IMR-90 (cell line): ENCODE data around the gene MSH4. TPM values are rescaled to one million over a fixed set of nuclear protein-coding genes. Genes with fewer than 3 reads are reported as not detected.
"Not testable (repeated sequence)": the region's sequence is repeated elsewhere in the genome, so short reads cannot be mapped to it uniquely, and the experiment has no call there.

Experiments
- ATAC-seq: fragments of 200-7000 bp; cut with Tn5 transposase; 2 replicates; pipeline ENCODE4 v1.9.1; 2020; ENCODE audit warnings: low read depth, mild to moderate bottlenecking, moderate library complexity
- BruUV-seq: library from RNA; stranded (reverse); fragments of 400-500 nt; replicated peaks from 2 replicates; lab custom pipeline; 2021; lab: Mats Ljungman, UMichigan
- CTCF ChIA-PET: fragments of 300-600 bp; formaldehyde crosslinking; extraction: SDS; loops from one replicate; lab custom pipeline; 2021; ENCODE audit warnings: antibody characterized with exemption; lab: Yijun Ruan, JAX
- POLR2A ChIA-PET: fragments of 300-600 bp; sonication (Branson Sonifier 250); formaldehyde crosslinking; loops from one replicate; lab custom pipeline; 2022; ENCODE audit warnings: antibody characterized with exemption; ENCODE audit not compliant: unreplicated experiment; lab: Charles Lee
- DNase-seq: peaks from one replicate; pipeline ENCODE4 v3.0.0; 2013
- H2AFZ ChIP-seq: replicated peaks from 2 replicates; pipeline ENCODE3; 2013; ENCODE audit warnings: low read length, mild to moderate bottlenecking; ENCODE audit not compliant: poor library complexity
- H2AK5ac ChIP-seq: 2 replicates; pipeline ENCODE4 v1.6.1; 2013; ENCODE audit warnings: low read depth, low read length, inconsistent platforms
- H2AK9ac ChIP-seq: replicated peaks from 2 replicates; pipeline ENCODE3; 2013; ENCODE audit warnings: mild to moderate bottlenecking, low read depth, low read length, moderate library complexity; ENCODE audit not compliant: poor library complexity
- H2BK120ac ChIP-seq: 2 replicates; pipeline ENCODE4 v1.6.1; 2013; ENCODE audit warnings: low read depth, low read length, inconsistent platforms
- H2BK15ac ChIP-seq: 3 replicates; pipeline ENCODE4 v1.6.1; 2013; ENCODE audit warnings: low read depth, low read length, inconsistent platforms
- H2BK20ac ChIP-seq: 2 replicates; pipeline ENCODE4 v1.6.1; 2013; ENCODE audit warnings: low read depth, mild to moderate bottlenecking, inconsistent platforms, low read length, moderate library complexity
- H2BK5ac ChIP-seq: 2 replicates; pipeline ENCODE4 v1.6.1; 2013; ENCODE audit warnings: mild to moderate bottlenecking, low read depth, low read length, inconsistent platforms; ENCODE audit not compliant: poor library complexity, severe bottlenecking
- H3K14ac ChIP-seq: replicated peaks from 2 replicates; pipeline ENCODE4 v1.6.1; 2013; ENCODE audit warnings: low read depth, low read length, inconsistent platforms
- H3K18ac ChIP-seq: 2 replicates; pipeline ENCODE4 v1.6.1; 2013; ENCODE audit warnings: low read depth, low read length, control low read depth
- H3K23ac ChIP-seq: 2 replicates; pipeline ENCODE4 v1.6.1; 2013; ENCODE audit warnings: low read depth, low read length, inconsistent platforms
- H3K27ac ChIP-seq: 2 replicates; pipeline ENCODE4 v1.5.1; 2013; ENCODE audit warnings: mild to moderate bottlenecking, control low read depth, low read length; ENCODE audit not compliant: insufficient read depth
- H3K27me3 ChIP-seq: 2 replicates; pipeline ENCODE4 v1.6.1; 2013; ENCODE audit warnings: low read length; ENCODE audit not compliant: control insufficient read depth, insufficient read depth
- H3K36me3 ChIP-seq: 2 replicates; pipeline ENCODE4 v1.6.1; 2013; ENCODE audit warnings: low read length, mixed read lengths; ENCODE audit not compliant: control insufficient read depth, insufficient read depth
- H3K4ac ChIP-seq: 2 replicates; pipeline ENCODE4 v1.6.1; 2013; ENCODE audit warnings: low read depth, low read length, inconsistent platforms
- H3K4me1 ChIP-seq: 2 replicates; pipeline ENCODE4 v1.6.1; 2013; ENCODE audit warnings: low read length, mixed read lengths; ENCODE audit not compliant: control insufficient read depth, insufficient read depth
- H3K4me2 ChIP-seq: 2 replicates; pipeline ENCODE4 v1.6.1; 2013; ENCODE audit warnings: low read depth, mild to moderate bottlenecking, control low read depth, low read length, moderate library complexity
- H3K4me3 ChIP-seq: 2 replicates; pipeline ENCODE4 v1.5.1; 2013; ENCODE audit warnings: low read depth, mild to moderate bottlenecking, control low read depth, low read length, moderate library complexity; ENCODE audit not compliant: insufficient read depth
- H3K56ac ChIP-seq: 2 replicates; pipeline ENCODE4 v1.6.1; 2013; ENCODE audit warnings: low read length, inconsistent platforms; ENCODE audit not compliant: insufficient read depth; ENCODE audit errors: extremely low read depth
- H3K79me1 ChIP-seq, 2 experiments: 2 replicates each; pipeline ENCODE4 v1.6.1; 2013; ENCODE audit warnings: low read length in 2 of 2, inconsistent platforms in 1 of 2, low read depth in 1 of 2
- H3K9ac ChIP-seq: 2 replicates; pipeline ENCODE4 v1.6.1; 2013; ENCODE audit warnings: low read depth, low read length, control low read depth
- H3K9me1 ChIP-seq: 2 replicates; pipeline ENCODE4 v1.6.1; 2013; ENCODE audit warnings: low read length, inconsistent platforms; ENCODE audit not compliant: insufficient read depth
- H3K9me3 ChIP-seq: 2 replicates; pipeline ENCODE4 v1.6.1; 2013; ENCODE audit warnings: low read length; ENCODE audit not compliant: control insufficient read depth, insufficient read depth
- H4K20me1 ChIP-seq: 2 replicates; pipeline ENCODE4 v1.6.1; 2013; ENCODE audit warnings: low read length, inconsistent platforms; ENCODE audit not compliant: insufficient read depth
- H4K5ac ChIP-seq: 2 replicates; pipeline ENCODE4 v1.6.1; 2013; ENCODE audit warnings: mild to moderate bottlenecking, low read depth, low read length, control low read depth
- H4K8ac ChIP-seq, 2 experiments: 2 replicates each; pipeline ENCODE4 v1.6.1; 2013; ENCODE audit warnings: low read depth in 2 of 2, low read length in 2 of 2, control low read depth in 1 of 2, inconsistent platforms in 1 of 2
- H4K91ac ChIP-seq: 2 replicates; pipeline ENCODE4 v1.6.1; 2013; ENCODE audit warnings: low read depth, low read length, inconsistent platforms; ENCODE audit not compliant: insufficient read depth
- WGBS, 2 experiments: methylation state at CpG; one replicate each; pipeline versions ENCODE4 v1.1.5 to v1.1.7; 2013; ENCODE audit warnings: missing lambda C conversion rate in 2 of 2; ENCODE audit not compliant: insufficient read length in 1 of 2; ENCODE audit errors: extremely low coverage in 2 of 2; 5-methylcytosine and 5-hydroxymethylcytosine counted together
- dilution Hi-C: fragments of 300-500 bp; cut with HindIII; formaldehyde crosslinking; loops from one replicate; pipeline ENCODE4 v1.14.3; 2018; ENCODE audit warnings: low sequenced_read_pairs; ENCODE audit not compliant: unreplicated experiment
- in situ Hi-C: fragments of 300-500 bp; cut with MboI; formaldehyde crosslinking; loops from 3 replicates; pipeline ENCODE4 v1.14.3; 2019; ENCODE audit warnings: low sequenced_read_pairs, inconsistent platforms, mixed read lengths
- intact Hi-C: fragments of 100-400 bp; cut with micrococcal nuclease; formaldehyde crosslinking; loops from 2 replicates; pipeline ENCODE4 v1.10.0; 2022
- polyA plus RNA-seq, 3 experiments: library from polyadenylated mRNA; depleted of rRNA; stranded (reverse); fragments of >200 nt; gene quantifications; 2 replicates each; pipeline ENCODE4 v1.2.3, GENCODE V29; 2012; ENCODE audit warnings: low replicate concordance in 1 of 3
- total RNA-seq: library from RNA; depleted of rRNA; stranded (reverse); fragments of >200 nt; gene quantifications from 2 replicates; pipeline ENCODE4 v1.2.3, GENCODE V29; 2012

MSH4 gene
- total and polyA plus RNA-seq, 2 of the 4 experiments (the other 2 are of a cell fraction) = under 0.01 to 0.02 TPM

DNA sequence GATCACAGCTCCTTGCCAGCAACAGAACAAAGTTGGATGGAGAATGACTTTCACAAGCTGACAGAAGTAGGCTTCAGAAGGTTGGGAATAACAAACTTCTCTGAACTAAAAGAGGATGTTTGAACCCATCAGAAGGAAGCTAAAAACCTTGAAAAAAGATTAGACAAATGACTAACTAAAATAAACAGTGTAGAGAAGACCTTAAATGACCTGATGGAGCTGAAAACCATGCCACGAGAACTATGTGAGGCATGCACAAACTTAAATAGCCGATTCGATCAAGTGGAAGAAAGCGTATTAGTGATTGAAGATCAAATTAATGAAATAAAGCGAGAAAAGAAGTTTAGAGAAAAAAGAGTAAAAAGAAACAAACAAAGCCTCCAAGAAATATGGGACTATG, 18.0 kb upstream of the MSH4 start:
- H3K56ac ChIP-seq, H3K4ac ChIP-seq, DNase-seq, H4K20me1 ChIP-seq, H3K23ac ChIP-seq, H3K9ac ChIP-seq, H2AFZ ChIP-seq, H3K36me3 ChIP-seq, POLR2A ChIA-PET, dilution Hi-C loops, H3K9me3 ChIP-seq, H3K27me3 ChIP-seq, H3K4me3 ChIP-seq, H2BK15ac ChIP-seq, H2BK120ac ChIP-seq, H4K5ac ChIP-seq, H3K18ac ChIP-seq, in situ Hi-C loops, H3K79me1 ChIP-seq, H4K91ac ChIP-seq, H2AK9ac ChIP-seq, ATAC-seq, H3K4me1 ChIP-seq, intact Hi-C loops, H4K8ac ChIP-seq, H2BK5ac ChIP-seq, H3K27ac ChIP-seq, H3K14ac ChIP-seq, H2AK5ac ChIP-seq, H3K9me1 ChIP-seq, H3K4me2 ChIP-seq, BruUV-seq, H2BK20ac ChIP-seq: not testable (repeated sequence)
- CTCF ChIA-PET = interaction anchor here (0.6 to 0.8 kb wide), 2 partner anchors 10 to 516 kb away, joined by 3 to 7 read pairs; no protein-coding TSS in a partner anchor
- WGBS, 2 experiments = 100% methylated on average over 1 of the region's 5 CpGs; no CpG with 5 or more reads in 1 of the 2 experiments

- H3K4ac ChIP-seq, H3K9me3 ChIP-seq, H3K23ac ChIP-seq, H4K20me1 ChIP-seq, H4K5ac ChIP-seq, H3K14ac ChIP-seq, H3K27me3 ChIP-seq, H4K91ac ChIP-seq, H2BK5ac ChIP-seq, intact Hi-C loops, DNase-seq, H3K4me1 ChIP-seq, H3K4me2 ChIP-seq, H2BK20ac ChIP-seq, dilution Hi-C loops, H3K36me3 ChIP-seq, H3K56ac ChIP-seq, H3K18ac ChIP-seq, H3K79me1 ChIP-seq, H3K27ac ChIP-seq, POLR2A ChIA-PET, H2AFZ ChIP-seq, ATAC-seq, BruUV-seq, H2AK5ac ChIP-seq, H2BK15ac ChIP-seq, H3K9ac ChIP-seq, H3K4me3 ChIP-seq, H4K8ac ChIP-seq, H2AK9ac ChIP-seq, H3K9me1 ChIP-seq, H2BK120ac ChIP-seq: not testable (repeated sequence)
- in situ Hi-C loops = loop anchor here (10.0 kb wide), 1 partner anchor 55 kb away; the partner anchor contains the start of gene ACADM
- CTCF ChIA-PET = interaction anchor here (0.6 kb wide), 1 partner anchor 1453 kb away, joined by 7 read pairs; no protein-coding TSS in a partner anchor
- no CpG with 5 or more reads among the region's 4 CpGs for WGBS, 2 experiments
These were observed 16.5 kb upstream of the MSH4 start for GRCh38 chr1:75780183-75780582.
